WERI-Rb-1 (cell line): ENCODE data around the gene C3orf33.

Source experiments
- DNase-seq: peaks from one replicate; pipeline ENCODE4 v3.0.0-alpha.2; 2020
- H3K27ac ChIP-seq: fragments of 250-450 bp; sonication (Bioruptor Pico); 2 replicates; pipeline ENCODE4 v1.5.1; 2020; ENCODE audit warnings: mild to moderate bottlenecking, moderate library complexity
- H3K27me3 ChIP-seq: fragments of 250-450 bp; sonication (Bioruptor Pico); 2 replicates; pipeline ENCODE4 v1.5.1; 2021; ENCODE audit warnings: mild to moderate bottlenecking, low read depth, moderate library complexity; ENCODE audit not compliant: insufficient read depth, severe bottlenecking
- H3K36me3 ChIP-seq: fragments of 250-450 bp; sonication (Bioruptor Pico); 2 replicates; pipeline ENCODE4 v1.5.1; 2020; ENCODE audit warnings: mild to moderate bottlenecking, moderate library complexity
- H3K4me3 ChIP-seq: 2 replicates; pipeline ENCODE4 v1.5.1; 2011; ENCODE audit warnings: low read depth, mild to moderate bottlenecking, control low read depth, low read length
- H3K9me3 ChIP-seq: fragments of 250-450 bp; sonication (Bioruptor Pico); 2 replicates; pipeline ENCODE4 v1.5.1; 2021; ENCODE audit warnings: mild to moderate bottlenecking, moderate library complexity; ENCODE audit not compliant: severe bottlenecking
- CTCF ChIP-seq: IDR thresholded peaks from 2 replicates; pipeline ENCODE4 v1.5.1; 2011; ENCODE audit warnings: low read depth, mild to moderate bottlenecking, control low read depth, inconsistent platforms, low read length

The C3orf33 gene

GRCh38 chr3:155727836-155728235 is 78.2 kb downstream of the C3orf33 start:
- H3K27me3 ChIP-seq: no peaks in the 10 kb centered on the region
- H3K27ac ChIP-seq: no peak overlapping the region
- no peaks in the 10 kb centered on the region for H3K9me3 ChIP-seq
- TF ChIP-seq CTCF: no peak
- no peak overlapping the region for H3K4me3 ChIP-seq
- no peak for DNase-seq
- H3K36me3 ChIP-seq: no peaks in the 10 kb centered on the region

DNA sequence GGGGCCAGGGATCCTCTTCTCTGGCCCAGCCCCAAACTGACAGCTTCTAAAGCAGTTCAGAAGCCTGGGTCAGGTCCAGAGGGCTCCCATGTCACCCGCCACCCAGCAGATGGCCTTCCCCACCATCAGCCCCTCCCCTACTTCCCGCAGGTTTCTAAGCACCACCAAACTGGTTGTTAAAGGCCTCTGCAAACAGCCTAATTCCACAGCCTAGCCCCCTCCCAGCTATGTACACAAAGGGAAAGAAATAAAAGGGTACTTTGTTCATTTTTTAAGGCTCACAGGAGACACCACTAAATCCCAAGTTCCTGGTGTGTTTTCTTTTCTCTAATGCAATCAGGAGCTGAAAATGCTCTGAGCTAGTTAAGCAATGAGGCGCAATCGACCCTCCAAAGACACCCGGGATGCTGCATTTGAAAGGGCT is 91.8 kb downstream of the C3orf33 start:
- Histone ChIP-seq H3K9me3 (peaks cover 2% of the 10 kb centered on the region), H3K36me3 (no peaks in the 10 kb centered on the region), H3K27ac (no peak overlapping the region), H3K27me3 (no peaks in the 10 kb centered on the region), H3K4me3 (no peak overlapping the region)
- peak; percentile 31 for DNase-seq
- TF ChIP-seq CTCF: no peak
